NAMALWA (cell line): ENCODE data around the gene QSOX2.
"Not testable (repeated sequence)": the region's sequence is repeated elsewhere in the genome, so short reads cannot be mapped to it uniquely, and the experiment has no call there.

Experiments used
- DNase-seq: peaks from one replicate; pipeline ENCODE4 v3.0.0-alpha.2; 2015; ENCODE audit warnings: low spot score

QSOX2 gene

GRCh38 chr9:136236471-136237410 is 8.9 kb downstream of the QSOX2 start:
- not testable (repeated sequence) for DNase-seq

- no peak for DNase-seq
Measured at GRCh38 chr9:136235709-136236455, 9.7 kb downstream of the QSOX2 start.

GRCh38 chr9:136235171-136235570 is 10.4 kb downstream of the QSOX2 start:
- no peak for DNase-seq

GRCh38 chr9:136234597-136234996 is 11.0 kb downstream of the QSOX2 start:
- no peak for DNase-seq

- no peak for DNase-seq
Measured at GRCh38 chr9:136233868-136234267, 11.7 kb downstream of the QSOX2 start.

GRCh38 chr9:136233411-136233810 is 12.2 kb downstream of the QSOX2 start:
- no peak for DNase-seq

- DNase-seq, result no peak
Measured at GRCh38 chr9:136232969-136233368, 12.6 kb downstream of the QSOX2 start.

GRCh38 chr9:136231478-136232297 is 13.9 kb downstream of the QSOX2 start:
- no peak for DNase-seq

- DNase-seq, result no peak
Measured at GRCh38 chr9:136230773-136231172, 14.8 kb downstream of the QSOX2 start.

GRCh38 chr9:136230365-136230764 is 15.2 kb downstream of the QSOX2 start:
- no peak for DNase-seq

- DNase-seq, result no peak
Measured at GRCh38 chr9:136229096-136230065, 16.2 kb downstream of the QSOX2 start.

- no peak for DNase-seq
Measured at GRCh38 chr9:136228107-136228875, 17.3 kb downstream of the QSOX2 start.

- DNase-seq, result no peak
Measured at GRCh38 chr9:136226680-136227407, 18.8 kb downstream of the QSOX2 start.

GRCh38 chr9:136225748-136226679 is 19.6 kb downstream of the QSOX2 start:
- peak; percentile 96 for DNase-seq

- peak; percentile 96 for DNase-seq
Measured at GRCh38 chr9:136225366-136225747, 20.3 kb downstream of the QSOX2 start.

- no peak for DNase-seq
Measured at GRCh38 chr9:136223871-136224640, 21.6 kb downstream of the QSOX2 start.

GRCh38 chr9:136222906-136223285 is 22.7 kb downstream of the QSOX2 start:
- peak; percentile 94 for DNase-seq
